HepG2 (cell line): ENCODE results near the gene NUCB1. TPM values are rescaled to one million over a fixed set of nuclear protein-coding genes. Genes with fewer than 3 reads are reported as not detected.

Source experiments
- ATM ChIP-seq: fragments of 450-650 bp; IDR thresholded peaks from 2 replicates; pipeline ENCODE4 v1.7.1; 2017; ENCODE audit warnings: mild to moderate bottlenecking, borderline replicate concordance
- FOXA1 ChIP-seq, 2 experiments: fragments of 450-650 bp in 1 of 2; sonication (generic) in 1 of 2; formaldehyde crosslinking in 1 of 2; IDR thresholded peaks; 2 replicates each; pipeline versions ENCODE4 v1.4.0 to v1.6.1; 2016 to 2020; ENCODE audit warnings: missing genetic modification reagents in 1 of 2
- FOXC1 ChIP-seq: sonication (generic); formaldehyde crosslinking; IDR thresholded peaks from 2 replicates; pipeline ENCODE4 v1.8.0; 2022; ENCODE audit warnings: mild to moderate bottlenecking, missing genetic modification reagents, borderline replicate concordance
- MED1 ChIP-seq: sonication (generic); formaldehyde crosslinking; IDR thresholded peaks from 2 replicates; pipeline ENCODE4 v1.4.0; 2020; ENCODE audit warnings: missing genetic modification reagents
- NFIC ChIP-seq: IDR thresholded peaks from 2 replicates; pipeline ENCODE4 v1.6.1; 2012; ENCODE audit warnings: mild to moderate bottlenecking, low read length, inconsistent platforms
- NPAS2 ChIP-seq: sonication (generic); formaldehyde crosslinking; IDR thresholded peaks from 2 replicates; pipeline ENCODE4 v1.8.0; 2022; ENCODE audit warnings: mild to moderate bottlenecking, missing genetic modification reagents, borderline replicate concordance
- REL ChIP-seq: sonication (generic); formaldehyde crosslinking; conservative IDR thresholded peaks from 2 replicates; pipeline ENCODE4 v1.8.0; 2022; ENCODE audit warnings: mild to moderate bottlenecking, missing genetic modification reagents, moderate library complexity
- SP2 ChIP-seq: sonication (generic); formaldehyde crosslinking; IDR thresholded peaks from 2 replicates; pipeline ENCODE4 v1.5.1; 2020; ENCODE audit warnings: mild to moderate bottlenecking, missing genetic modification reagents
- SRSF9 ChIP-seq: fragments of 200-400 bp; formaldehyde crosslinking; IDR thresholded peaks from 2 replicates; pipeline ENCODE4 v1.6.1; 2018; ENCODE audit warnings: borderline replicate concordance, mild to moderate bottlenecking, low read depth, low read length; ENCODE audit not compliant: insufficient read depth, poor library complexity, severe bottlenecking
- polyA plus RNA-seq, 8 experiments: library from polyadenylated mRNA; depleted of rRNA in 3 of 8; stranded (reverse) in 7 of 8; unstranded in 1 of 8; fragments of >200 nt; fragmentation: Illumina TruSeq in 4 of 8; extraction: Trizol in 4 of 8; gene quantifications; 2 replicates each; pipeline versions ENCODE4 v1.2.1 to v1.2.3, GENCODE V29; 2011 to 2016; ENCODE audit warnings: low read depth in 4 of 8, missing spikeins in 1 of 8, mixed read lengths in 1 of 8; ENCODE audit not compliant: insufficient read depth in 1 of 8
- total RNA-seq, 5 experiments: library from RNA; depleted of rRNA; stranded (reverse); fragments of >200 nt; fragmentation: Illumina TruSeq; extraction: Trizol; gene quantifications; 2 replicates each; pipeline ENCODE4 v1.2.3, GENCODE V29; 2016; ENCODE audit warnings: low read depth in 1 of 5
- TF ChIP-seq, protein P1 (sequence below): sonication (generic); formaldehyde crosslinking; IDR thresholded peaks from 2 replicates; pipeline ENCODE4 v1.4.0; 2020; ENCODE audit warnings: missing genetic modification reagents
- TF ChIP-seq, protein P2 (sequence below): sonication (generic); formaldehyde crosslinking; IDR thresholded peaks from 2 replicates; pipeline ENCODE4 v1.4.0; 2020; ENCODE audit warnings: missing genetic modification reagents
- TF ChIP-seq, protein P3 (sequence below): sonication (generic); formaldehyde crosslinking; IDR thresholded peaks from 2 replicates; pipeline ENCODE4 v1.9.0; 2021; ENCODE audit warnings: mild to moderate bottlenecking, missing genetic modification reagents

The NUCB1 gene
- total and polyA plus RNA-seq, 2 of the 13 experiments (the other 11 are each of a cell fraction or from before 2014, with no cell fraction given) = 82.3 to 106 TPM

DNA sequence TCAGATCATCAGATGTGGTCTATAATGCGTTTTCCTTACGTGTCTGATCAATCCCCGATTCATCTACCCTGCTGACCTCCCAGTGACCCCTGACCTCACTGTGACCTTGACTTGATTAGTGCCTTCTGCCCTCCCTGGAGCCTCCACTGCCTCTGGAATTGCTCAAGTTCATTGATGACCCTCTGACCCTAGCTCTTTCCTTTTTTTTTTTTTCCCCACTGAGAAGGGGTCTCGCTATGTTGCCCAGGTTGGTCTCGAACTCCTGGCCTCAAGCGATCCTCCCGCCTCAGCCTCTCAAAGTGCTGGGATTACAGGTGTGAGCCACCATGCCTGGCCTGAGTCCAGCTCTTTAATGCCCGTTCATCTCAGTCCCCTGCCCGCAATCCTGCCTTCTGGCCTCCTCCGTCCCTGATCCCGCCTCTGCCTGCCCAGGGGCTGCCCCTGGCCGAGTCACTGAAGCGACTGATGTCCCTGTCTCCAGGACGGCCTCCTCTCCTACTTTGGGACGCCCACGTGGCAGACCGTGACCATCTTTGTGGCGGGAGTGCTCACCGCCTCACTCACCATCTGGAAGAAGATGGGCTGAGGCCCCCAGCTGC, 61.0 kb downstream of the NUCB1 start (continued):
- TF ChIP-seq, protein P1, sequence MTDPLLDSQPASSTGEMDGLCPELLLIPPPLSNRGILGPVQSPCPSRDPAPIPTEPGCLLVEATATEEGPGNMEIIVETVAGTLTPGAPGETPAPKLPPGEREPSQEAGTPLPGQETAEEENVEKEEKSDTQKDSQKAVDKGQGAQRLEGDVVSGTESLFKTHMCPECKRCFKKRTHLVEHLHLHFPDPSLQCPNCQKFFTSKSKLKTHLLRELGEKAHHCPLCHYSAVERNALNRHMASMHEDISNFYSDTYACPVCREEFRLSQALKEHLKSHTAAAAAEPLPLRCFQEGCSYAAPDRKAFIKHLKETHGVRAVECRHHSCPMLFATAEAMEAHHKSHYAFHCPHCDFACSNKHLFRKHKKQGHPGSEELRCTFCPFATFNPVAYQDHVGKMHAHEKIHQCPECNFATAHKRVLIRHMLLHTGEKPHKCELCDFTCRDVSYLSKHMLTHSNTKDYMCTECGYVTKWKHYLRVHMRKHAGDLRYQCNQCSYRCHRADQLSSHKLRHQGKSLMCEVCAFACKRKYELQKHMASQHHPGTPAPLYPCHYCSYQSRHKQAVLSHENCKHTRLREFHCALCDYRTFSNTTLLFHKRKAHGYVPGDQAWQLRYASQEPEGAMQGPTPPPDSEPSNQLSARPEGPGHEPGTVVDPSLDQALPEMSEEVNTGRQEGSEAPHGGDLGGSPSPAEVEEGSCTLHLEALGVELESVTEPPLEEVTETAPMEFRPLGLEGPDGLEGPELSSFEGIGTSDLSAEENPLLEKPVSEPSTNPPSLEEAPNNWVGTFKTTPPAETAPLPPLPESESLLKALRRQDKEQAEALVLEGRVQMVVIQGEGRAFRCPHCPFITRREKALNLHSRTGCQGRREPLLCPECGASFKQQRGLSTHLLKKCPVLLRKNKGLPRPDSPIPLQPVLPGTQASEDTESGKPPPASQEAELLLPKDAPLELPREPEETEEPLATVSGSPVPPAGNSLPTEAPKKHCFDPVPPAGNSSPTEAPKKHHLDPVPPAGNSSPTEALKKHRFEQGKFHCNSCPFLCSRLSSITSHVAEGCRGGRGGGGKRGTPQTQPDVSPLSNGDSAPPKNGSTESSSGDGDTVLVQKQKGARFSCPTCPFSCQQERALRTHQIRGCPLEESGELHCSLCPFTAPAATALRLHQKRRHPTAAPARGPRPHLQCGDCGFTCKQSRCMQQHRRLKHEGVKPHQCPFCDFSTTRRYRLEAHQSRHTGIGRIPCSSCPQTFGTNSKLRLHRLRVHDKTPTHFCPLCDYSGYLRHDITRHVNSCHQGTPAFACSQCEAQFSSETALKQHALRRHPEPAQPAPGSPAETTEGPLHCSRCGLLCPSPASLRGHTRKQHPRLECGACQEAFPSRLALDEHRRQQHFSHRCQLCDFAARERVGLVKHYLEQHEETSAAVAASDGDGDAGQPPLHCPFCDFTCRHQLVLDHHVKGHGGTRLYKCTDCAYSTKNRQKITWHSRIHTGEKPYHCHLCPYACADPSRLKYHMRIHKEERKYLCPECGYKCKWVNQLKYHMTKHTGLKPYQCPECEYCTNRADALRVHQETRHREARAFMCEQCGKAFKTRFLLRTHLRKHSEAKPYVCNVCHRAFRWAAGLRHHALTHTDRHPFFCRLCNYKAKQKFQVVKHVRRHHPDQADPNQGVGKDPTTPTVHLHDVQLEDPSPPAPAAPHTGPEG = no peak
- TF ChIP-seq FOXA1 (IDR thresholded peaks at IDR 0.05) = no peak
- no peak for TF ChIP-seq FOXA1 (CRISPR knock-in tag; IDR thresholded peaks at IDR 0.05)
- TF ChIP-seq NPAS2 = no peak
- TF ChIP-seq SRSF9 = no peak
- no peak for TF ChIP-seq REL (CRISPR knock-in tag)
- TF ChIP-seq, protein P2, sequence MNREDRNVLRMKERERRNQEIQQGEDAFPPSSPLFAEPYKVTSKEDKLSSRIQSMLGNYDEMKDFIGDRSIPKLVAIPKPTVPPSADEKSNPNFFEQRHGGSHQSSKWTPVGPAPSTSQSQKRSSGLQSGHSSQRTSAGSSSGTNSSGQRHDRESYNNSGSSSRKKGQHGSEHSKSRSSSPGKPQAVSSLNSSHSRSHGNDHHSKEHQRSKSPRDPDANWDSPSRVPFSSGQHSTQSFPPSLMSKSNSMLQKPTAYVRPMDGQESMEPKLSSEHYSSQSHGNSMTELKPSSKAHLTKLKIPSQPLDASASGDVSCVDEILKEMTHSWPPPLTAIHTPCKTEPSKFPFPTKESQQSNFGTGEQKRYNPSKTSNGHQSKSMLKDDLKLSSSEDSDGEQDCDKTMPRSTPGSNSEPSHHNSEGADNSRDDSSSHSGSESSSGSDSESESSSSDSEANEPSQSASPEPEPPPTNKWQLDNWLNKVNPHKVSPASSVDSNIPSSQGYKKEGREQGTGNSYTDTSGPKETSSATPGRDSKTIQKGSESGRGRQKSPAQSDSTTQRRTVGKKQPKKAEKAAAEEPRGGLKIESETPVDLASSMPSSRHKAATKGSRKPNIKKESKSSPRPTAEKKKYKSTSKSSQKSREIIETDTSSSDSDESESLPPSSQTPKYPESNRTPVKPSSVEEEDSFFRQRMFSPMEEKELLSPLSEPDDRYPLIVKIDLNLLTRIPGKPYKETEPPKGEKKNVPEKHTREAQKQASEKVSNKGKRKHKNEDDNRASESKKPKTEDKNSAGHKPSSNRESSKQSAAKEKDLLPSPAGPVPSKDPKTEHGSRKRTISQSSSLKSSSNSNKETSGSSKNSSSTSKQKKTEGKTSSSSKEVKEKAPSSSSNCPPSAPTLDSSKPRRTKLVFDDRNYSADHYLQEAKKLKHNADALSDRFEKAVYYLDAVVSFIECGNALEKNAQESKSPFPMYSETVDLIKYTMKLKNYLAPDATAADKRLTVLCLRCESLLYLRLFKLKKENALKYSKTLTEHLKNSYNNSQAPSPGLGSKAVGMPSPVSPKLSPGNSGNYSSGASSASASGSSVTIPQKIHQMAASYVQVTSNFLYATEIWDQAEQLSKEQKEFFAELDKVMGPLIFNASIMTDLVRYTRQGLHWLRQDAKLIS (CRISPR knock-in tag) = peak; percentile 65; the same call in 1 of the 2 replicates
- TF ChIP-seq FOXC1 = 0 out of 2 replicates have a peak, but pooled peaks have one; percentile 13
- no peak for TF ChIP-seq SP2 (CRISPR knock-in tag)
- TF ChIP-seq, protein P3, sequence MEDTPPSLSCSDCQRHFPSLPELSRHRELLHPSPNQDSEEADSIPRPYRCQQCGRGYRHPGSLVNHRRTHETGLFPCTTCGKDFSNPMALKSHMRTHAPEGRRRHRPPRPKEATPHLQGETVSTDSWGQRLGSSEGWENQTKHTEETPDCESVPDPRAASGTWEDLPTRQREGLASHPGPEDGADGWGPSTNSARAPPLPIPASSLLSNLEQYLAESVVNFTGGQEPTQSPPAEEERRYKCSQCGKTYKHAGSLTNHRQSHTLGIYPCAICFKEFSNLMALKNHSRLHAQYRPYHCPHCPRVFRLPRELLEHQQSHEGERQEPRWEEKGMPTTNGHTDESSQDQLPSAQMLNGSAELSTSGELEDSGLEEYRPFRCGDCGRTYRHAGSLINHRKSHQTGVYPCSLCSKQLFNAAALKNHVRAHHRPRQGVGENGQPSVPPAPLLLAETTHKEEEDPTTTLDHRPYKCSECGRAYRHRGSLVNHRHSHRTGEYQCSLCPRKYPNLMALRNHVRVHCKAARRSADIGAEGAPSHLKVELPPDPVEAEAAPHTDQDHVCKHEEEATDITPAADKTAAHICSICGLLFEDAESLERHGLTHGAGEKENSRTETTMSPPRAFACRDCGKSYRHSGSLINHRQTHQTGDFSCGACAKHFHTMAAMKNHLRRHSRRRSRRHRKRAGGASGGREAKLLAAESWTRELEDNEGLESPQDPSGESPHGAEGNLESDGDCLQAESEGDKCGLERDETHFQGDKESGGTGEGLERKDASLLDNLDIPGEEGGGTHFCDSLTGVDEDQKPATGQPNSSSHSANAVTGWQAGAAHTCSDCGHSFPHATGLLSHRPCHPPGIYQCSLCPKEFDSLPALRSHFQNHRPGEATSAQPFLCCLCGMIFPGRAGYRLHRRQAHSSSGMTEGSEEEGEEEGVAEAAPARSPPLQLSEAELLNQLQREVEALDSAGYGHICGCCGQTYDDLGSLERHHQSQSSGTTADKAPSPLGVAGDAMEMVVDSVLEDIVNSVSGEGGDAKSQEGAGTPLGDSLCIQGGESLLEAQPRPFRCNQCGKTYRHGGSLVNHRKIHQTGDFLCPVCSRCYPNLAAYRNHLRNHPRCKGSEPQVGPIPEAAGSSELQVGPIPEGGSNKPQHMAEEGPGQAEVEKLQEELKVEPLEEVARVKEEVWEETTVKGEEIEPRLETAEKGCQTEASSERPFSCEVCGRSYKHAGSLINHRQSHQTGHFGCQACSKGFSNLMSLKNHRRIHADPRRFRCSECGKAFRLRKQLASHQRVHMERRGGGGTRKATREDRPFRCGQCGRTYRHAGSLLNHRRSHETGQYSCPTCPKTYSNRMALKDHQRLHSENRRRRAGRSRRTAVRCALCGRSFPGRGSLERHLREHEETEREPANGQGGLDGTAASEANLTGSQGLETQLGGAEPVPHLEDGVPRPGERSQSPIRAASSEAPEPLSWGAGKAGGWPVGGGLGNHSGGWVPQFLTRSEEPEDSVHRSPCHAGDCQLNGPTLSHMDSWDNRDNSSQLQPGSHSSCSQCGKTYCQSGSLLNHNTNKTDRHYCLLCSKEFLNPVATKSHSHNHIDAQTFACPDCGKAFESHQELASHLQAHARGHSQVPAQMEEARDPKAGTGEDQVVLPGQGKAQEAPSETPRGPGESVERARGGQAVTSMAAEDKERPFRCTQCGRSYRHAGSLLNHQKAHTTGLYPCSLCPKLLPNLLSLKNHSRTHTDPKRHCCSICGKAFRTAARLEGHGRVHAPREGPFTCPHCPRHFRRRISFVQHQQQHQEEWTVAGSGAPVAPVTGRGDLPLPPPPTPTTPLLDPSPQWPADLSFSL (CRISPR knock-in tag) = no peak
- TF ChIP-seq MED1 (CRISPR knock-in tag) = 0 out of 2 replicates have a peak, but pooled peaks have one; percentile 11
- TF ChIP-seq NFIC = no peak
- no peak for TF ChIP-seq ATM
